Type B pancreatic cell (in vitro differentiated cells): ENCODE data around the gene TNNC1. TPM values are rescaled to one million over a fixed set of nuclear protein-coding genes. Genes with fewer than 3 reads are reported as not detected.

Experiments
- DNase-seq: peaks from one replicate; pipeline ENCODE4 v3.0.0; 2021; ENCODE audit warnings: mixed read lengths; ENCODE audit not compliant: unreplicated experiment; ENCODE audit errors: extremely low spot score
- H3K27ac Mint-ChIP-seq: 2 replicates; pipeline ENCODE4 v1.8.0; 2021; ENCODE audit warnings: mild to moderate bottlenecking, mixed read lengths
- H3K27me3 Mint-ChIP-seq: 2 replicates; pipeline ENCODE4 v1.8.0; 2021; ENCODE audit warnings: mixed read lengths
- H3K36me3 Mint-ChIP-seq: 2 replicates; pipeline ENCODE4 v1.8.0; 2021; ENCODE audit warnings: mixed read lengths
- H3K4me1 Mint-ChIP-seq: one replicate; pipeline ENCODE4 v1.8.0; 2021; ENCODE audit warnings: mixed read lengths; ENCODE audit not compliant: unreplicated experiment
- H3K4me3 Mint-ChIP-seq: 2 replicates; pipeline ENCODE4 v1.8.0; 2021; ENCODE audit warnings: mild to moderate bottlenecking, mixed read lengths
- H3K9me3 Mint-ChIP-seq: 2 replicates; pipeline ENCODE4 v1.8.0; 2021; ENCODE audit warnings: mixed read lengths
- CTCF ChIP-seq: fragments of 200-600 bp; sonication (generic); conservative IDR thresholded peaks from 2 replicates; pipeline ENCODE4 v1.5.0; 2021; ENCODE audit warnings: antibody characterized with exemption, mild to moderate bottlenecking
- total RNA-seq: library from RNA; stranded (reverse); gene quantifications from 2 replicates; pipeline ENCODE4 v1.2.1, GENCODE V29; 2021; ENCODE audit warnings: low replicate concordance

The TNNC1 gene
- total RNA-seq, 1 donor from 2014 or later, result 6.6 TPM

GRCh38 chr3:52454250-52454937, 553 bp upstream of the TNNC1 start:
- H3K4me1 Mint-ChIP-seq, result peaks cover 30% of the 10 kb centered on the region
- no peaks in the 10 kb centered on the region for H3K9me3 Mint-ChIP-seq
- peak overlapping the region; percentile 92 for H3K27ac Mint-ChIP-seq
- TF ChIP-seq CTCF, result no peak
- H3K27me3 Mint-ChIP-seq, result no peaks in the 10 kb centered on the region
- peaks cover 6% of the 10 kb centered on the region for H3K36me3 Mint-ChIP-seq
- DNase-seq, result no peak
- H3K4me3 Mint-ChIP-seq, result peak overlapping the region; percentile 94

- Mint-ChIP-seq H3K4me1 (peaks cover 29% of the 10 kb centered on the region), H3K4me3 (no peak overlapping the region), H3K27me3 (no peaks in the 10 kb centered on the region), H3K36me3 (peaks cover 6% of the 10 kb centered on the region), H3K27ac (no peak overlapping the region), H3K9me3 (no peaks in the 10 kb centered on the region)
- DNase-seq, result no peak
- no peak for TF ChIP-seq CTCF
Observed at GRCh38 chr3:52452570-52453221, 1.1 kb downstream of the TNNC1 start.

- peaks cover 25% of the 10 kb centered on the region for H3K4me1 Mint-ChIP-seq
Observed at GRCh38 chr3:52452126-52452525, 1.7 kb downstream of the TNNC1 start.

GRCh38 chr3:52451237-52452083, 2.4 kb downstream of the TNNC1 start:
- H3K4me1 Mint-ChIP-seq, result peaks cover 22% of the 10 kb centered on the region
- H3K4me3 Mint-ChIP-seq, result no peak overlapping the region
- no peaks in the 10 kb centered on the region for H3K36me3 Mint-ChIP-seq
- H3K9me3 Mint-ChIP-seq, result no peaks in the 10 kb centered on the region
- DNase-seq, result no peak
- TF ChIP-seq CTCF, result peak; percentile 55
- no peak overlapping the region for H3K27ac Mint-ChIP-seq
- no peaks in the 10 kb centered on the region for H3K27me3 Mint-ChIP-seq

More at GRCh38 chr3:52452126-52452525, 1.7 kb downstream of the TNNC1 start:
- DNase-seq, result no peak
- H3K27ac Mint-ChIP-seq, result no peak overlapping the region
- H3K27me3 Mint-ChIP-seq, result no peaks in the 10 kb centered on the region
- H3K36me3 Mint-ChIP-seq, result peaks cover 2% of the 10 kb centered on the region
- H3K4me3 Mint-ChIP-seq, result no peak overlapping the region
- no peak for TF ChIP-seq CTCF
- no peaks in the 10 kb centered on the region for H3K9me3 Mint-ChIP-seq

GRCh38 chr3:52450489-52451236, 3.2 kb downstream of the TNNC1 start:
- no peak for DNase-seq
- Mint-ChIP-seq H3K27ac (no peak overlapping the region), H3K4me1 (peaks cover 17% of the 10 kb centered on the region), H3K4me3 (no peak overlapping the region), H3K27me3 (no peaks in the 10 kb centered on the region), H3K9me3 (no peaks in the 10 kb centered on the region), H3K36me3 (no peaks in the 10 kb centered on the region)
- TF ChIP-seq CTCF, result no peak
